HG03066 (cell line): ENCODE measurements around the gene CRISPLD2.

Source experiments
- ATAC-seq: cut with Tn5 transposase; IDR thresholded peaks from one replicate; pipeline ENCODE4 v1.9.1; 2021; ENCODE audit warnings: low read depth; ENCODE audit not compliant: unreplicated experiment

CRISPLD2 gene

DNA sequence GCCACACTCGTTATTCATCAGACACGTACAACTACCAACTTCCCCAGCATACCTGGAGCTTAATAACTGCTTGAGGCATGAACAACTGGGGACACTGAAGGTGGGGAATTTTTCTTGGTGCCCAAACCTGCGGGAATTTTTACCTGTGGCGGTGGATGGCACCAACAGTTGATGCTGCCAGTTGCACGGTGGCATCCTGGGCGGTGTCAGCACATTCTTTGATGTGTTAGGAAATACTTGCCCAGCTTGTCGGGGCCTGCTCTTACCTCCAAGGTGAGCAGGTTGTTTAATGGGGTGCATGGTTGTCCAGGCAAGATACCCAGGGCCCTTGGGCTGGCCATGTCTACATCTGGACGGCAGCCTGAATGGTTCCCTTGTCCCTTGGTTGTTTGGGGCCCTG lies 79.6 kb downstream of the CRISPLD2 start:
- ATAC-seq = no peak

DNA sequence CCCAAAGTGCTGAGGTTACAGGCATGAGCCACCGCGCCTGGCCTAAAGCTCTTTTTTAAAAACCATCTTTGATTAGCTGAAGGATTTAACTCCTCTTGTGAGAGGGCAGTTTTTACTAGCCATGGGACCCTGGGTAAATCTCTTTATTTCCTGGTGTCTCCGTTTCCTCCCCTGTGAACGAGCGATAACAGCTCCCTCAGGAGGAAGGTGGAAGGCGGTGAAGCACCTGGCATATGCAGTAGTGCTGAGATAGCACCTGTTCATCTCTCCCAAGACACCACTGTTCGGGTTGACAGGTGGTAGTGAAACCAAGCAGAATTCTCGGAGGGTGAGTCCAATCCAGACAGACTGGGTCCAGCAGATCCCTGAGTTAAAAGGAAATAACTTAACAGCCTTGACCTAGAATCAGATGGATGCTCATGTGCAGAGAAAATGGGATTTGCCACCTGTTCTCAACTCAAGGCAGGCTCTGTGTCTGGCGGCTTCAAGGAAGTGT lies 86.2 kb downstream of the CRISPLD2 start:
- no peak for ATAC-seq

DNA sequence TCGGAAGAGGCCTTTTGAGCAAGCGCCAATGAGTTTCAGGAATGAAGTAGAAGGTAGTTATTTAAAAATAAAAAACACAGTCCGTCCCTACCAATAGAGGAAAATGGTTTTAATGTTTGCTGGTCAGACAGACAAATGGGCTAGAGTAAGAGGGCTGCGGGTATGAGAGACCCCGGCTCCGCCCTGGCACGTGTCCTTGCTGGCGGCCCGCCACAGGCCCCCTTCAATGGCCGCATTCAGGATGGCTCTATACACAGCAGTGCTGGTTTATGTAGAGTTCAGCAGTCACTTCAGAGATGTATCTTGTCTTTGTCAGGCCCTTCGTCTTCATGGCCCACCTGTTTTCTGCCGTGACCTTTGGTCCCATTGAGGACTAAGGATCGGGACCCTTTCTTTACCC lies 87.3 kb downstream of the CRISPLD2 start:
- ATAC-seq = no peak

DNA sequence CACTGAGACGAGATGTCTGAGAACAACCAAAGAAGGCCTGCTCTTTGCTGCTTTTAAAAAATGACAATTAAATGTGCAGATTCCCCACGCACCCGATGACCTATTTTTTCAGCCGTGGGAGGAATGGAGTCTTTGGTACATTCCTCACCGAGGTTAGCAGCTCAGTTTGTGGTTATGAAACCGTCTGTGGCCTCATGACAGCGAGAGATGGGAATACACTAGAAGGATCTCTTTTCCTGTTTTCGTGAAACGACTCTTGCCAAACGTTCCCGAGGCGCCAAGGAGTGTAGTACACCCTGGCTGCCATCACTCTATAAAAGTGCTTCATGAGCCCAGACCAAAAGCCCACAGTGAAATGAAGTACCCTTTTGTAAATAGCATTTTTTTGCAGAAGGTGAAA lies 87.8 kb downstream of the CRISPLD2 start:
- ATAC-seq = no peak

DNA sequence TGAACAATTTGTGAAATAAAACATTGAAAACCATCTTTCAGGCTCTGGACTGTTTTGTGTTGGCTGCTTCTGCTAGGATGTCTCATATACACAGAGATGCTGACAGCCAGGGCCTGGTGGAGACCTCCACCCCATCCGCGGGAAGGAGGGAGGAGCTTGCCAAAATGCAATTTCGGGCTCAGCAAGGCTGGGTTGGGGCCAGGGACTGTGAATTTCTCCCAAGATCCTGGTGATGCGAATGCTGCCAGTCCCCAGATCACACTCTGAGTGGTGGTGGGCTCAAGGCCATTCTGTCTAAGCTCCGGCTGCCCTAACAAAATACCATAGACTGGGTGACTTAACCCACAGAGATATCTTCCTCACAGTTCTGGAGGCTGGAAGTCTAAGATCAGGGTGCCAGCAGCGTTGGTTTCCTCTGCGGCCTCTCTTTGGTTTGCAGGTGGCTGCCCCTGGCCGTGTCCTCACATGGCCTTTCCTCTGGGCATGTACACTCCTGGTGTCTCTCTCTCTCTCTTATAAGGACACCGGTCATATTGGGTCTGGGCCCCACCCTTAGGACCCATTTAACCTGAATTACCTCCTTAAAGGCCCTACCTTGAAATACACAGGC lies 89.8 kb downstream of the CRISPLD2 start:
- ATAC-seq = no peak

DNA sequence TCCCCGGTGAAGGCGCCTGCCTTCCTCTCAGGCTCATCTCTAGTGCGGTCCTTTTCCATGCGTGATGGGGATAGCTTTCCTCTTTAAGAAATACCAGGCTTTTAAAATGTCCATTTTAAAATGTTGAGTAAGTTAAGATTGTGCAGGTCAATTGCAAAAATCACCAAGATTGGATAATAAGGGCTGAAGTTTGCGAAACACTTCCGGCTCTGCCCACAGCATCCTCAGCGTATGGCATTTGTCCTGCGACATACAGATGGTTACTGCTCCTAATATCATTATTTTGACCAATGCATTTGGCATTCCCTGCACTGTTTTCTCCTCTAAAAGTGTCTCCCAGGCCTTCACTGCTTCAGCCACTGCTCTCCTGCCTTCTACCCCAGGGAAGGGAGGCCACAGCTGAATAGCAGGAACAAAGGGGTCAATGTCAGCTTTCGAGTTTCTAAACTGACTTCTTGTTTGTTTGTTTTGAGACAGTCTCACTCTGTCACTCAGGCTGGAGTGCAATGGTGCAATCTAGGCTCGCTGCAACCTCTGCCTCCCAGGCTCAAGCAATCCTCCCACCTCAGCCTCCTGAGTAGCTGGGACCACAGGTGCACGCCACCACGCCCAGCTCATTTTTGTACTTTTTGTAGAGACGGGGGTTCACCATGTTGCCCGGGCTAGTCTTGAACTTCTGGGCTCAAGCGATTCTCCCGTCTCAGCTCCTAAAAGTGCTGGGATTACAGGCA lies 91.9 kb downstream of the CRISPLD2 start:
- ATAC-seq = no peak

DNA sequence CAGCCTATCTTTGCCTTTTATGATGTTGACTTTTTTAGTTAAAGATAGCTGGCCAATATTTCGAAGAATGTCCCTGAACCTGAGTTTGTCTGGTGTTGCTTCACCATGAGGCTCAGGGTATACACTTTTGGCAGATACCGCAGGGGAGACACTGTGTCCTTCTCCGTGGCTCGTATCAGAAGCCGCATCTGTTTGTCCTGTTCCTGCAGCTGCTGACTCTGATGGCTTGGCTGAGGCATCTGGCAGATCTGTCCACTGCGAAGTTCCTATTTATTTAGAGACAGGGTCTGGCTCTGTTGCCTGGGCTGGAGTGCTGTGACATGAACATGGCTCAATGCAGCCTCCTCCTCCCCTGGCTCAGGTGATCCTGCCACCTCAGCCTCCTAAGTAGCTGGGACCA lies 93.5 kb downstream of the CRISPLD2 start:
- no peak for ATAC-seq

DNA sequence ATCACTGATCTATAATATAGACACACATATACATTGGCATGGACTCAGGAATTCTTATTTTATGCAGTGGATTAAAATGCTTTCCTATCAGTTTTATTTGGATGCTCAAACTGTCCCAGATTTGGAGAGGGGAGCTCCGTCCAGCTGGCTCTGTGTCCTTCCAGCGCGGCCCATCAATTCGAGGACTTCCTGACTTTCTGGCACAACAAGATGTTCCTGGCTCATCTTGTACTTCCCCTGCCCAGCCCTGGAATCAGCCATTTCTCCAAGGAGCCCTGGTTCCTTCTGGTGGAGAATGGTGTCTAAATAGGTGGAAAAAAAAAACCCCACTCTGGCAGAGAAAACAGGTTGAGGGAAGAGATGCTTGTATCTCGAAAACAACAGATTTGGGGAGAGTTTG lies 94.5 kb downstream of the CRISPLD2 start:
- no peak for ATAC-seq

DNA sequence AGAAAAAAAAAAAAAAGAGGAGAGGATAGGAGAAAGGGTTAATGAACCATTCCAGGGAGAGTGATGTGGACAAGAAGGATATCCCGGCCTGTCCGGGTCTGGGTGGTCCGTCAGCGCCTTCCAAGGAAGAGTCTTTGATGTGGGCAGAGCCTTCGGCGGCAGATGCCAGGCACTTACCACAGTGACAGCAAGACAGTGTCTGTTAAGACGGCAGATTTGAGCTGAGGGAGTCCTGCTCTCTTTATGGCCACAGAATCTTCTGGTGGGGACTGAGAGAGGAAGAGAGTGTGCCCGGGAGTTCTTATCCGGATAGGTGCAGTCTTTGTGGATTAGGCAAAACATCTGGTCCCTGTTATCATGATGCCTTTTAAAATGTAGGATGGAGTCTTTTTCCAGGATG lies 96.4 kb downstream of the CRISPLD2 start:
- ATAC-seq = no peak

DNA sequence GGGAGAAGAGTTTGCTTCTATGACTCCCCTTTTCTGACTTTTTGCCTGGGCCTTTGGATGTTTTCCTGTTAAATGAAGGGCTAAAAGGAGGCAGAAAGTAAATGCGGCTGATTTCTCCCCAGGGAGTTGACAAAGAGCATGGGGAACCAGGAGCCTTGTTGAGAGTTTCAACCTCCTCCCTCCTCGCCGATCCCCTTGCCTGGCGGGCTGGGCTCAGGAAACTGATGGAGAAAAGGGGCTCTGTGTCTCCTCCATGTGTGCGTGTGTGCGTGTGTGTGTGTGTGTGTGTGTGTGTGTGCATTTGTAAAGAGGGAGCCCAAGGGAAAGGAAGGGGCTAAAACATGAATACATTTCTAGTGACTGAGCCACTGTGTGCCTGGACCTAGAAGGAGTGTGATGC lies 97.1 kb downstream of the CRISPLD2 start:
- no peak for ATAC-seq

DNA sequence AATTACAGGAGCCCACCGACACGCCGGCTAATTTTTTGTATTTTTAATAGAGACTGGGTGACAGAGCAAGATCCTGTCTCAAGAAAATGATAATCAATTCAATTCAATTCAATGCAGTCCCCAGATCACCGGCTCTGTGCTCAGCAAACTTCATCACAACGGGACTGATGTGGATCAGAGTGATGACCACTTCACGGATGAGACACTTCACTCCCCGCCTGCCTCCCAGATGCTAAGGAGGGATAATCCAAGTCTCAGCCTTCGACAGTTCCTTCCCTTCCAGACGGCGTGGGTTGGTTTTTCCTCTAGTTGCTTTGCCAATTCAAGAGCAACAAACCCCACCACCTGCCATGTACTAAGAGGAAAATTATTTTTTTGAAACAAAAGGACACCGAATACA lies 97.7 kb downstream of the CRISPLD2 start:
- ATAC-seq = no peak

DNA sequence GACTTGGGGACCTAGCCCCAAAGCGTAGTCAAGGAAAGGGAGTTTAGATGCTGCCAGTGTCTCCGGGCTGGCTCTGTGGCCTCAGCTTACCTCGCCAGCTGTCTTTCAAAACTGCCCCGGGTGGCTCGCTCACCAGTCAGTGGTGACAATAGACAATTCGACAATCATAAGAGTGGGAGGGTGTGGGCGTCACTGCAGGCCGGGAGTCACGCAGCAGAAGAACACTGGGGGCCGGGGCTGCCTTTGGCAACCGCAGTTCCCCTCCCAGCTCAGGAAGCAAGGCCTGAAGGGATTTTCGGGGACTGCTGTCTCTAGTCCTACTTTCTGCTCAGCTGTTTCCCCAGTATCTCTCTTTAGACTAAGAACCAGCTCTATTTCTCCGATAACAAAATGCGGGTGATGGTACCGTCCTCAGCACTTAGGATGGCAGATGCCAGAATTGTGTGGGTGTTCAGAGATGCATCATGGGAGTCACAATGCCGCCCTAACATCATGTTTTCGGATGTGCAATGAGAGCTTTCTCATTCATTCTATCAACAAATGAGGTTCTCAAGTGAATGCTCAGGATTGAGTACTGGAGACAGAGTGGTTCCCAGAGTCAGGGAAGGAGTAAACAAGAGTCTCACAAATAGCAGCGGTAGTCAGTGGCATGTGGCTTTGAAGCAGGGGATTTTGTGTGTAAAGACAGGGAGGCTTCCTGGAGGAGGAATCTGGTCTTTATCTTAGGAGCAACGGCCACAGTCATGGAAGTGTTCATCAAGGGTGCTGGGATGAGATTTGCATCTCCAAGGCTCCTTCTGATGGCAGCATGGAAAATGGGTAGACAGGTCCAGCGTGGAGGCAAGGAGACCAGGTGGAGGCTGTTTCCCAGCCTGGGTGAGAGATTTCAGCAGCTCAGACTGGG lies 98.5 kb downstream of the CRISPLD2 start:
- no peak for ATAC-seq

DNA sequence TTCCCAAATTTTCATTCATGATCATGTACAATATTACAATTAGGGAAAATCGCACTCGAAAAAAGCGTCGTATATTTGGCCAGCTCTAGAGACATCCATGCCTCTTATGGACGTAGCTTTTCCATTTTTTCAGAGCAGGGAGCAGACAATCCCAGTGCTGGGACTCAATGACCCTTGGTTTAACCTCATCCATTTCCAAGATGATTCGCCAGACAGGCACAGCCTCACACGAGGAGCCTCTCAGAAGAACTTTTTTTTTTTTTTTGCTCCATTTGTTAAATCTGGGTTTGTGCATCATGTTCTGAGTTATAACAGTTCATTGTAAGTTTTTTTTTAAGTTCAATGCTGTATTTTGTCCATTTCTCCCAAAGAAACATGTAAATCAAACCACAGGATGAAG lies 99.5 kb downstream of the CRISPLD2 start:
- ATAC-seq = no peak

DNA sequence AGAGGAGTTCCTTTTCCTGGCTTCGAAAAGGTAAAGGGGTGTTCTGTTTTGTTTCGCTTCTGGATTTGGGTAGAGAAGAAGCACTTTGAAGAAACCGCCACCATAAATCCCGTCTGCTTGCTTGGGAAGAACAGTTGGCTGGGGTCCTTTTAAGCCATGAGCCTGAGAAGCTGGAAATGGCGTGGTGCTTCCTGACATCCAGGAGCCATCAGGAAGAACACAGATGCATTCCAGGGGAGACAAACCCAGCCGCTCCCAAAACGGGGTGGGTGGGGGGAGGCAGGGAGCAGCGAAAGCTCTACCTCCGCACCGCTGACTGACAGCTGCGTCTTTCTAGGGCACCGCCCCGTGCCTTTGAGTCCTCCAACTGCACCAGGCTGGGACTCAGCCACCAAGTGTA lies 99.9 kb downstream of the CRISPLD2 start:
- ATAC-seq = no peak

DNA sequence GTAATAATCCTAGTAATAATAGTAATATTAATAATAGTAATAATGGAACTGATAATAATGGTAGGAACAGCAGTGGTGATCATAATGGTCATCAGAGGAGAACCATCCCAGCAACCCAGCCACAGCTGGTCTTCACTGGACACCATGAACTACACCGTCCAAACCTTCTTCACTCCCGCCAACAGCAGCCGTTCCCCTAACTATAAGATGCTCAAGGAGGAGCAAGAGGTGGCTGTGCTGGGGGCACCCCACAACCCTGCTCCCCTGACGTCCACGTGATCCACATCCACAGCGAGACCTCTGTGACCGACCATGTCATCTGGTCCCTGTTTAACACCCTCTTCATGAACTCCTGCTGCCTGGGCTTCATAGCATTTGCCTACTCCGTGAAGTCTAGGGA lies 100.5 kb downstream of the CRISPLD2 start:
- ATAC-seq = no peak

DNA sequence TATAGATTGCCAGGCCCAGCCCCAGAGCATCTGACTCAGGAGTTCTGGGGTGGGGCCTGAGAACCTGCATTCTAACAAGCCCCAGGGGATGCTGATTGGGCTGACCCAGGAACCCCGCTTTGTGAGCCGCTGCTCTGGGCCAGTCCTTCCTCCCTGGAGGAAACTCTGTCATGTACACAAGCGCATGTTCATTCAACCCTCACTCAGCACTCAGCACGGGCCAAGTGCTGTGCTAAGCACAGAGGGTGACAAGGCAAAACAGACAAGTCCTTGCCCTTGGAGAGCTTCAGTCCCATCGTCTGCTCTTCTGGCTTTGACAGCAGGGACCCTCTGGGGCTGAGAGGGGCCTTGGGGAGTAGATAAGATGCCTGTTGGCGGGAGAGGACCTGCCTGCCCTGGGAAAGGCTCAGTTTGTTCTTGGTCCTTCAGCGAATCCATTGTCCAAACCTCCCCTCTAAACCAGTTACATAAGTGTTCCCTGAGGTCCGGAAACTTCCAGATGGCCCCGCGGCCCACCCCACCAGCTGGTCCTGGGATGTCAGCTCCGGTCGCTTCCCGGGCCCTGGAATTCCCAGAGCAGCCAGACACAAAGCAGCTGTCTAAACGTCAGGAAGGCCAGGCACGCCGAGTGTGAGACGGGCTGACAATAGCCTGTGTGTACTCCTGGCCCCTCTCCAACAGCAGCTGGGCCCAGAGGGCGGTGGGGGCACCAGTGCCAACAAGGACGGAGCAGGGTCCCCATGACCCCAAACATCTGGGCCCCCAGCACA lies 102.8 kb downstream of the CRISPLD2 start:
- ATAC-seq = no peak

DNA sequence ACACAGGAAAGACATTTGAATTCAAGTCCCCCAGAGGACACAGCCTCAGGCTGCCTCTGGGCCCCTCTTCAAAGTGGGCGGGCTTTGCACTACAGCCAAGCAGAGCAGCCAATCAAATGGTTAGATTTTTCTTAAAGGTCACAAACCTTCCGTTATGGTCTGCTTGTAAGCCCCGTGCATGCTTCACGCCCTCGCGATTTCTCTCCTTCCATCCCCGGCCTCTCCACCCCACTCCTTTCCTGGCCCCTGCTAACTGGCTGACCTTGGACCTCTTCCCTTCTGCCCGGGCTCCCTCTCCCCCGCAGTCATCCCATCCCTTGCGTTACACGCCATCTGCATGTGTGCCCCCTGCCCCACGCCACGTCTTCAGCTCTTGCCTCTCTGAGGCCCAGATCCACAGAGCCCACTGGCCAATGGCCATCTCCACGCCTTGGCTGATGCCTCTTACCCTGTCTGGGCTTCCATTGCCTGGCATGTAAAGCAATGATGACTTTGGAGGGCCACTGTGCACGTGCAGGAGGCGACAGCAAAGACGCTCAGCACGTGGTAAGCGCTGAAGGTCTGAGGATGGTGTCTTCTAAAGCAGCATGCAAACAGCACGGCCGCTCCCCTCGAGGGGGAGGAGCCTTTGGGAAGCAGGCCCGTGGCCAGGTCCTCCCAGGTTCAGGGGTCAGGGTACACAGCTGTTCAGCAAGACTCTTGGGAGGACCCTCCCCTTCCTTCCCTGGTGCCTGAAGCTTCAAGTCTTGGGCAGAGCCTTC lies 104.7 kb downstream of the CRISPLD2 start:
- ATAC-seq = no peak

DNA sequence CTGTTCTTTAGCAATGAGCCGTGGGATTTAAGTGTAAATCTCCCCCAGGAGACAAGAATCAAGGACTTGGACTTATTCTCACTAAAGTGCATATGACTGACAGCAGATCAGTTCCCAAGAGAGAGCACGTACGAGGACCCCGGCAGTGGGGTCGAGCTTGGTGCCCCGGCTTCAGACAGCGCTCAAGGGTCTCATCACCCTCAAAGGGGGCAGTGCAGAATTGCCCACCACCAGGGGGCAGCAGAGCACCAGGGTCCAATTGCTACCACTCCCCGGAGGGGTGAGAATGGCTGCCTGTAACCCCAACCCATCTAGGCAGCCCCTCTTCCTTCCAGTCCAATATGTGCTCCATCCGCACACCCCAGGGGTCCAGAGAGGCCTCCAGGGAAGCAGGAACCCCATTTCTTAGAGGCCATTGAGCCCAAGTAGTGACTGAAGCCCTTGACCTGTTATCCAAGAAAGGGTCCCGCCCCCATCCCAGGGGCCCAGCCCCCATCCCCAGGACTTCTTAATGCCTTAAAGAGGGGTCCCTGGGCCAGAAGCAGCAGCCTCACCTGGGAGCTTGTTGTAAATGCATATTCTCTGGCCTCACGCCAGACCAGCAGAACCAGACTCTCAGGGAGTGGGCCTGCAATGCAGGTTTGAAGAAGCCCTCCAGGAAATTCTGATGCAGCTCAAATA lies 105.4 kb downstream of the CRISPLD2 start:
- ATAC-seq = no peak

DNA sequence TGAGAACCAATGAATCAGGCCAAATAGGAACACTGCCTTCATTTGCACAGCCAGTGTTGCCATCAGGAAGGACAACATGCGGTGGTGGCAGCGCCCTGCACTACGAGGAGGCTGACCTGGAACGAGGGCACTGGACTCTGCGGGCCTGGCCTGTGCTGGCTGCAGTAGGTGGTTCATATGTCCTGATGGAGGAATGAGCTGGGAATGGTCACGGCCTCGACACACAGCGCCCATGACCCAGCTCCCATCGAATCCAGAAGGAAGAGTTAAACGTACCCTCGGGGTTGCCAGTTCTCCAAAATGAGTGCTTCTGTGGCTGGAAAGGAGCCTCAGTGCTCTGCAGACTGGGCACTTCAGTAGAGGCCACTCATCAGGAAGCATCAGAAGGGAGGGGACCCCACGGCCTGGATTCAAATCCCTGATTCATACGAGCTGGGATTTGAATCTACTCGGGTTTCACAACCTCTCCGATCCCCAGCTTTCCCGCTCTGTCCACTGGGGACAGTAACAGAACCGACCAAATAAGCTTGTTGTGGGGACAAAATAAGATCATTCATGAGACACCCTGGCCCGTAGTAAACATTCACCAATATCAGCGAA lies 106.1 kb downstream of the CRISPLD2 start:
- ATAC-seq = no peak
